GM21528 (cell line): Measurements from ENCODE around the gene SNRNP48.

Experiments used
- ATAC-seq: cut with Tn5 transposase; IDR thresholded peaks from one replicate; pipeline ENCODE4 v1.9.1; 2021; ENCODE audit warnings: mild to moderate bottlenecking, moderate library complexity; ENCODE audit not compliant: unreplicated experiment, low FRiP score

Gene SNRNP48

DNA sequence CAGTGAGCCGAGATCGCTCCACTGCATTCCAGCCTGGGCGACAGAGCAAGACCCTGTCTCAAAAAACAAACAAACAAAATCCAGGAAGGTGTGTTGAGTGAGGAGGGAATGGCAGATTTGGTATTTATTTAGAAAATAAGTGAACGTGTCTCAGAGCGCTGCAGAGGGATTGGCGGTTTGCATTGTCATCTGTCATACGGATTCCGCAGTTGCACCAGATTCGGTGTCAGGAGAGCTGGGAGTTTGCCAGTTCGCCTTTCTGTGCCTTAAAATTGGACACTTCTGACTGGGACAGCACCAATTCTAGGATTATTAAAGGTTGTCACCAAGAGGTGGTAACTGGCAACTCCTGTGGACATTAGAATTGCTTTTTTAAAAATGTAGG, 912 bp downstream of the SNRNP48 start:
- ATAC-seq, result no peak

DNA sequence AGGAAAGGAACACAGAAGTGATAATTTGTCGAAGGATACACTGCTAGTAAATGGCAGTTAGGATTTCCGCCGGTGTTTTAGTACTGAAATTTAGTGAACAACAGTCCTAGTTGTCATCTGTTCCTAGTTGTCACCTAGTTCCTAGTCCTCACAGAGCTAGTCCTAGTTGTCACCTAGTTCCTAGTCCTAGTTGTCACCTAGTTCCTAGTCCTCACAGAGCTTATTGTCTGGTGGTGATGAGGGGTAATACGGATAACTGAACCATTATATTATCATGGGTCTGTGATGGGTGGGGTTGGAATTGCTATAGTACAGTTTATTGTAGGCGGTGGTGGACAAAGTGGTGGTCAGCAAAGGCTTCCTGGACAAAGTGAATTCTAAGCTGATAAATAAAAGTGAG, 1.8 kb downstream of the SNRNP48 start:
- ATAC-seq, result no peak

DNA sequence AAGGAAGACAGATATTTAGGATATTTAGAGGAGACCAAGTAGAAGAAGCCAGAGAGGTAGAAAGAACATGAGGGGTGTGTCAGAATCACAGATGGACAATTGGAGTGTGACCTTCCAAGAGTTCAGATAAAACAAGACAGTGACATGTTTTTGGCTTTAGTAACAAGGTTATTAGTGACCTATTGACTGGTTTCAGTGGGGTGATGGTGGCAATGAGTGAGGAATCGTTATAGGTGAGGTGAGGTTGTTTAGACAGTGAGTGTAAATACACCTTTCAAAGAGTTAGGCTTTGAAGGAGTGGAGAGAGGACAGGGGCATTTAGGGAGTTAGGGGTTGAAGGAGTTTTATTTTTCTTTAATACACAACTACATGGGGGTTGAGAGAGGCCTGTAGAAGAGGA, 3.2 kb downstream of the SNRNP48 start:
- ATAC-seq, result no peak

DNA sequence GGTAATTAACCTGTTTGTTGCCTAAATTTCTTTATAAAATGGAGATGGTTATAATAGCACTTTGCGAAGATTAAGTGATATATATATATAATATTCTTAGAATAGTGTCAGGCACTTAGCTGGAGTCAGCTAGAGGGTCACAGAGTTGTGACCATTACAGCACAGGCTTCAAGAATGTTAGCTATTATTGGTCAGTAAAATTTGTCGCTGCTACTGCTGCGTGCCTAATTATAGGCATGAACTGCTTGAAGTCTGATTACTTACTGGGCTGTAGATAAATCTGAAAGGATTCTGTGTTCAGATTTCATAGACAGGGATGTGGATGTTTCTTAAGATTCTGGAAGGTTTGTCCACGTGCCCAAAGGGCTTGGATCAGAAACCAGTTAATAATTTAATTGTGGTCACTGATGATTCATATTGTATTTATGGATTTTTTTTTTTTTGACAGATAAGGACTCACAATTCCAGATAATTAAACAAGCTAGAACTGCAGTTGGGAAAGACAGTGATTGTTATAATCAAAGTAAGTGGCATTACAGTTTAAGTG, 4.7 kb downstream of the SNRNP48 start:
- ATAC-seq, result no peak

DNA sequence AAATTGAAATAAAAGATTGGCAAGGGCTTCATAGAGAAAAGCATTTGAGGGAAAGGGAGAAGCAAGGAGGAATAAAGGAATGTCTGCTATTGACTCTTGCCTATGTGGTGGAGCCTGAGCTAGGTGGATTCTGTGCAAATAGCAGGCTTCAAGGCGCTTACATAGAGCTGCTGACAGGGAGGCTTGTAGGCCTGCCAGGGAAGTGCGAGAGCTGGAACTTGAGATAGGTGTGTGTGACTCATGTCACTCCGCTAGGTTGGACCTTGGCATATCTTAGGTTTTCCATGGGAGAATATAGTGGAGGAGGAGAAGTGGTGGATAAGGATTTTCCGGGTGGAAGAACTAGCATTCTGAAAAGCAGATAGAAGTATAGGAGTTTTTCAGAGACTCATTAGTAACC, 14.0 kb downstream of the SNRNP48 start:
- no peak for ATAC-seq

DNA sequence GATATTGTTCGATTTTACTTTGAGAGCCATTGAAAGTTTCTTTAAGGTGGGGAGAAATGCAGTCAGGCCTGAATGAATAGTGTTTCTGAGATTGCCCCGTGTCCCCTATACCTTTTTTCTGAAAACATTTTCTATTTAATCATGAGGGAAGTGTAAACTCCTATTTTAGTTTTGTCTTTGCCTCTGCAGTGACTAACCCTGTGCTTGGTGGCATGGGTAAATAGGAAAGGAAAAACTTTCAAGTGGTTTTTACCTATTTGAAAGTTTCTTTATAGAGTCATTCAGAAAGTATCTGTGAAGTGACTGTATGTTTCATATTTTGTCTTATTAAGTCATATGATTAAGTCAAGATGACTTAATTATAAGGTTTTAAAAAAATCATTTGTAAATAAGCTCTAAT, 14.5 kb downstream of the SNRNP48 start:
- no peak for ATAC-seq

DNA sequence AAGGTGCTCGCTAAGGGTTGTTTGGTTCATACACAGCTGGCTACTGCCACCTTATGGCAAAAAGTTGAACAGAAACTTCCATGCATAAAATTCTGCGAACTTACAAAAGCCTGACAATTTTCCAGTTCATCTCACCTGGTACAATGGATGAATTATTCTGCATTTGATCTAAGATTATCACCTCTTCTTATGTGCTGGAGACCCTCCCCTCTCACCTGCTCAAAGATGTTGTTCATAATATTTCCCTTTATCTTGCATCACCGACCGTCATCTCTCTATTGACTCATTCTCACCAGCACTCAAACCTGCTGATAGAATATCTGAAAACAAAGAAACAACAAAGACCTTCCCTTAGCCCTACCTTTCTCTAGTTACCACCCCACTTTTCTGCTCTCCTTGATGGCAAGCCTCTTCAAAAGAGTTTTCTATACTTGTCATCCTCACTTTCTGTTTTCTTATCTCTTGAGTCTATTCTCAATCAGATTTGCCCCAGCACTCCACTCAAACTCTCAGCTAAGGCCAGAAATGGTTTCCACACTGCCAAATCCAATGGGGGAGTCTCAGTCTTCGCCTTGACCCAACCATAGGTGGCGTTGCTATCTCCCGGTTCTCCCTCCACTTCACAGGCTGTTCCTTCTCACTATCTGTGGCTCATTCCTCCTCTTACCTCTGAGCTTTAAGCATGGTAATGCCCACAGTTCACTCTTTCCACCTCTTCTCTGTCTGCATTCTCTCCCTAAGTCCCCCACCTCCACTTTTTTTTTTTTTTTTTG, 25.8 kb downstream of the SNRNP48 start:
- ATAC-seq, result no peak

DNA sequence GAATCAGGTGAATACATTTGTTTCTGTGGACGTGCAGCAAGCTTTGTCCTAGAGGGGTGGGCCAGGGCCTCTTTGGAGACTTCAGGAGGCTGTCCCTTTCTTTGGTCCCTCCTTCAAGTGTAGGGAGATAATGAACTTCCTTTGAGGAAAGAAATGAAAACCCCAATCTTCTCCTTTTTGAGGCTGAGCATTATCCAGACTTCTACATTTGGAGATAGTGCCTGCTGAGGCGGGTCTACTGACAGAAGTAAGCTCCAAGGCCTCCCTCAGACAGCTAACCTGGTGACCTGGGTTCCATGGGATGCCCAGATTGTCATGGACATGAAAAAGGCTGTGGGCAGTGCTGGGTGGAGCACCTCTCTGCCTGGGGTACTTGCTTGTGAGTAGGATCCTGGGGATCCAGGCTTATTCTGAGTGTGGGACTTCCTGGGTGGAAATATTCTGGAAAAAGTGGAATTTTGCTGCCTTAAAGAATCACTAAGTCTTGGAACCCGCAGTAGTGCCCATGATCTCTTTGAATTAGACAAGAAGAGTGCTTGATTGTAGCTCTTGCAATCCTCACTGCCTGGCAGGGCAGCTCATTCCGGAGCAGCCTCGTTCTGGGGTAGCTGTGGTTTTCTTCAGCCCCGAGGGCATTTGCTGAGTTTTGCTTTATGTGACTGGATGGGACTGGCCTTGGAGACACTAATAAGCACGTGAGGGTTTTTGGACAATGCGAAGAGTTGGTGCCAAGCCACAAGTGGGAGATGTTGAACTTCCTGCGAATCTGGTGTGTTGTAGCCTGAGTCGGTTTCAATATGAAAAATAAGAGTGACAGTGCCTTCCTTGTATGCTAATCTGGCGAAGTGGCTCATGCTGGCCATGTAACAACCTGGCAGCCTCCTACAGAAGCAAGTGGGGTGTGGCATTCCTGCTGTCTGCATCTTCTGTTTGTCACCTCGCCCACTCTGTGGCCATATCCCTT, 28.1 kb downstream of the SNRNP48 start:
- no peak for ATAC-seq

DNA sequence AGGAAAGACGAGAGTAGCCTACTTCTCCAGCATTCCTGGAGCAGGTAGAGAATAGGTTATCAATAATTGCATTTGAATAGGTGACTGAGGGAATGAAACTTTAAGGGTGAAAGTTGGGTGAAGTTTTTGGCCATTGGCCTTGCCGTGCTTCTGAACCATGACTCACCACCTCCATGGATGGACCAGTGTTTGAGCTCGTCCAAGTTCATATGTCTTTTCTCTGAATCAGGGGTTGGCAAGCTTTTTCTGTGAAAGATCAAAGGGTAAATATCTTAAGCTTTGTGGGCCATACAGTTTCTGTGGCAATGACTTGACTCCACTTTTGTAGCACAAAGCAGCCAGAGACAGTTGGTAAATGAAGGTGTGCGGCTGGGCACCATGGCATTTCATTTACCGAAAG, 31.8 kb downstream of the SNRNP48 start:
- ATAC-seq, result no peak

DNA sequence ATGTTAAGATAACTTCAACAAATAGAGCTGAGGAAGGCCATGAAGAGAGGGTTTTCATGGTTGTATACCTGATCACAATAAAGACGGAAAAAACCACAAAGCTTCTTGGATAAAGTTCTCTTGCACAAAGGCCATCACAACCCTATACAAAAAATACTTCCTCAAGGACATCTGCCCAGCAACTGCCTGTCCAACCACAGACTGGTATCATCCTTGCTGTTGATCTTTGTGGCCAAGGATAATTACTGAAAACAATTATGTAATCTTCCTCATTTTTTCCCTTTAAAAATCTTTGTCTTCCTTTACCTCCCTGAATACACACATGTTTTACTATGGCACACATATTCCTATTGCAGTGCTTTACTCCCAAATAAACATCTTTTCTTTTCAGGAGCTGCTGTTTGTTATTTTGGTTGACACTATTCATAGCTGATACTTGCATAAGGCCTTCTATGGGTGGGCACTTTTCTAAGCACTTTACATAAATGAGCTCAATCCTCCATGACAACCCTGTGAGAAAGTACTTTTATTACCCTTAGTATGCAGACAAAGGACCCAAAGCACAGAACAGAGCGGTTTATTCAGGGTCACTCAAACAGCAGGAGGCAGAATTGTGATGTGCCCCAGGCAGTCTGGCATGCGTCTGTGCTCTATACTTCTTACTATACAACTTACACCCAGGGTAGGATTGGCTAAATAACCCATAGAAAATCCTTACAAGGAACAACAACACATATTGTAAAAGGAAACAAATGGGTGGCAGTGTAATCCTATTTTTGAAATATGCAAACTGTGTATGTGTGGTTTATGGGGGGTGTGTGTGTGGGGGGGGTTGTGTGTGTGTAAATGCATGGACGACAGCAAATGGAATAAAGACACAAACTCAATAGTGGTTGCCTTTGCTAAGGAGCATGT, 35.1 kb downstream of the SNRNP48 start:
- ATAC-seq, result no peak

DNA sequence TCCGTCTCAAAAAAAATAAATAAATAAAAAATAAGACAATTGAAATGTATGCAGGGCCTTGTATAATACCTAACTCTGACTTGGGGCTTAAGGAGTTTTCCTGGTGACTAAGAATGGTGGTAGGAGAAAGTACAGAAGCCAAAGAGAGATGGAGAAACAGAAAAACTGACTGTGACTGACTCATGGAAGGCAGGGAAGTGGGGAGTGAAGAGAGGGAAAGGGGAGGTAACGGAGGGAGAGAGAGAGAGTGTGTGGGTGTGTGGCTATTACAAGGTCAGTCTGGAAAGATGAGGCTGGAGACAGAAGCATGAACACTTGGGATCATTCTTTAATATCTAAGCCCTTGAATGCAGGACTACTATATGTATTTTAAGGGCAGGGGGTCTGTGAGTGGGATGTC, 38.5 kb downstream of the SNRNP48 start:
- no peak for ATAC-seq

DNA sequence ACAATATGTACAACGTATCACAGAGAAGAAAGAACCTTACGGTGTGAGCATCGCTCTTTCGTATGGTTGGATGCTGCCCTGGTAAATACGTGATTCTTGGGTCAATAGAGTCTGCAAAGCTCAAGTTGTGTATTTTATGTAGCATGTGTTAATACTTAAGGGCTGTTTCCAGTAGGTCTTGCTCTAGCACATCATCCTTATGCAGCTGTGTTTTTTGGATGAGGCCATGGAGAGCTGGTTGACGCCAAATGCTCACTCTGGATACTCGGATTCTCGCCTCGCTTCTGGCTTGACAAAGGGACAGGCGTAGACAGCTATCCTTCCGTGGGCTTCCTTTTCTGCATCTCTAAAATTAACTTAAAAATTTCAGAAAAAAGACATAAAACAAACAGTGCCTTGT, 38.9 kb downstream of the SNRNP48 start:
- ATAC-seq, result no peak

DNA sequence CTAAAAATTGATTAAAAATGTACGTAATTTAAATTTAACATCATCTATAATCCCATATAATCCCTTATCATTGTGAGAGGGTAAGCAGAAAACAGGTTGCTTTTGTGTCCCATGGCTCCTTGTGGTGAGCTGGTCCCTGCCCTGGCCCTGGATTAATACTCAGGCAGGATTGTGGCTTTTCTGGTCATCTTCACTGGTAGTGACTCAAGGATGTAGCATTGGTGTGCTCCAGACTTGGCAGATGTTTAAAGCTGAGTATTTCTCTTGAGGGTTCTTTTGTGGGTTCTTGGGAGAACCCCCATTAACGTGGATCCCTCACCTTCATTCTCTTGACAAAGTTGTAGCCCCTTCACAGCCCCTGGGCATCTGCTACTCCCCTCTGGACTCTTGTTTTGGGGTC, 39.3 kb downstream of the SNRNP48 start:
- ATAC-seq, result no peak

DNA sequence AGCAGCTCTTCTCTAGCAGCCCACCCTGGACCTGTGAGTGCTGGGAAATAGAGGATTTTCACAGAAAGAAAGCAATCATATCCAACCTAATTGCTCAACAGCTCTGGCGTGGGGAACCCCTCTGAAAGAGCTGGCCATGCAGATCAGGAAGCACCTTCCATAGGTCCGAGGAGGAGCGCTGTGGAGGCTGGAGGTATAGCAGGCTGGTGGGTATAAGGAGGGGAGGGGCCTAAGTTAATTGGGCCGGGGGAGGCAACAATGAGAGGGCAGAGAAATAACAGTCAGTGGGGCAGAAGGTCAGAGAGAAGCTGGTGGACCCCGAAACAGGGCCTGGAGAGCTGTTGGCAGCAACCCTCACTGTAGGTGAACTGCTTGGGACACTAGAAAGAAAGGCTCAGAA, 40.8 kb downstream of the SNRNP48 start:
- no peak for ATAC-seq

DNA sequence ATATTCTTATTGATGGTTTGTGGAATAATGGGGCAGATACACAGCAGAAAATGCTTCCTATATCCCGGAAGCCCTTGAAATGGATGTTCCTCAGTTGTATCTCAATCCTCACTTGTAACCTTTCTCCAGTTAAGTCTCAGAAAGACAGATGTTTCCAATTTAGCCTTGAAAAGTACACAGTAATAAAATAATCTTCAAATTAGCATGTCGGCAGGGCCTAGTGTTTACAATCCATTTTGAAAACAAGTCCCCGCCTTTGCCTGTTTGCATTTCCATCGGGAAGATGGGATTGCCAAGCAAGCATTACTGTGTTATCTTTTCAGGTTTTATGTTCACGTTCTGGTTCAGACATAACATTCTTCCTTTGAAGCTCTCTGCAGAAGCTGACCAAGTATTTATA, 41.5 kb downstream of the SNRNP48 start:
- no peak for ATAC-seq

DNA sequence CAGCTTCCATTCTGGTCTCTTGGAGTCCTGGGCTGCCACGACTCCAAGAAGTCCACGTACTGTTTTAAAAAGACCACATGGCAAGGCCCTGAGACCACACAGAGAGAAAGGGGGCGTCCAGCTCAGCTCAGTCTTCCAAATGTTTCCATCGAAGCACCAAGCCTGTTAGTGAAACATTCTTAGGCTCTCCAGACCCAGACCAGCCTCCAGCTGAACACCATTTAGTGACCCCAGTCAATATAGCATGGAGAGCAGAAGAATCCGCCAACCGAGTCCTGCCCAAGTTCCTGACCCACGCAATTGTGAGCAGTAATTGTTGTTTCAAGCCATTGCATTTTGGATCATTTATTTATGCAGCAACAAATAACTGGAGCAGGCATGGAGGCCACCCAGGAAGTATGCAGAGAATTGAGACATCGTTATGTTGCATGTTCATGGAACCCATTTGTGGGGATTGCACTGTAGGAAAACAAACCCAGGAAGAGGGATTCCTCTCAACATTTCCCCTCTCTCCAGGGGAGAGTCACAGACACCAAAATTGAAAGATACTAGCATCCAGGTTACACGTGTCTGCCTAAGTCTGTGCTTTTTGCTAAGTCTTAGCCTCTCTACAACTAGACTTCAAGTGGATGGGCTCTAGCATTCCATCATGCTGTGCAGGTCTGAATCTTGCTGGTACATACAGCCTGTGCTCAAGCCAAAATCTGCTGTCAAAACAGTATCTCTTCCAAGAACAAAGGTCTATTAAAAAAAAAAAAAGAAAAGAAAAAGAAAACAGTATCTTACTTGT, 42.7 kb downstream of the SNRNP48 start:
- no peak for ATAC-seq

DNA sequence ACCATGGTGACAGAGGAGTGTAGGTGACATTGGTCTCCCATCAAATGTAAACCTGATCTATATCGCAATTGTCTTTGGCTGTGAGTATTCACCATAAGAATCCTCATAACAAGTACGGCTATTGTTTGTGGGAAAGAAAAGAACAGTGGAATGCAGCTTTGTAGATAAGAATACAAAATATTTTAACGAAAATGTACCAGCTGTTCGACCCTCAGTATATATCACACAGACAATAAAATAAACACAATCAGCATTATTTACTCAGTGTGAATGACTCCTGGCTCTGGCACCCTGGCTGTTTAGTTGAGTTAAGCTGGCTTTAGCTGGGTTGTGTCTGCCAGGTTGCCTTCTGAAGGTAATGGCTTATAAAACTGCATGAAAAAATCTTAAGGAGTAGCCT, 43.4 kb downstream of the SNRNP48 start:
- ATAC-seq, result no peak

DNA sequence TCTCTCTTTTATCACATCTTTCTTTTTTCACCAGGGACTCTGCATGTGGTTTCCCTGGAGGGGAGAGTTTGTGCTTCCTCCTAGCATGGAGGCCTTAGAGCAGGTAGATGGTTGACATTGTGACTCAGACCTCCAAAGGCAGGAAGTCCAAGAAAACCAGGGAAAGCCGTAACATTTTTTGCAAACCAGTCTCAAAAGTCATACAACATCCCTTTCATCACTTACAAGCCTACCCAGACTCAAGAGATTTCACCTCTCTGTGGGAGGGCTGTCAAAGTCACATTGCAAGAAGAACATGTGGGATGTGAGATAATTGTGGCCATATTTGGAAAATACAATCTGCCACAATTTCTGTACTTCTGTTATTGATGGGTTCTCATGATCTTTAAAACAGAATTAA, 46.2 kb downstream of the SNRNP48 start:
- no peak for ATAC-seq

DNA sequence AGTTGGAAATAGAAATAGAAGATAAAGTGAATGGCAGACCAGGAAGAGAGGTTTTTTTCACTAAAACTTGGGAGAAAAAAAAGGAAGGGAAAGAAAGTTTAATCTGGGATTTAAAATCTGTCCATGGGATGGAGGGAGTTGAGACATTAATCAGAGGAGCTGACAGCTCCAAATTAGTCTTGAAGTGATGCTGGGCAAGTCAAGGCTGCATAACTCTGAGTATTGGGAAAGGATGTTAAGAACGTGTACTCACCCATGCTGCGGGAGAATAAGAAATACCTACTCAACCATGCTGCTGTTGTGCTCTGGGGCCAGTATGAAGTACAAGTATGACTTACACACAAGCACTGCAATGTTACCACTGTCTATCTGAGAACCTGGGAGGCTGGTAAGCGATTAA, 47.5 kb downstream of the SNRNP48 start:
- no peak for ATAC-seq

DNA sequence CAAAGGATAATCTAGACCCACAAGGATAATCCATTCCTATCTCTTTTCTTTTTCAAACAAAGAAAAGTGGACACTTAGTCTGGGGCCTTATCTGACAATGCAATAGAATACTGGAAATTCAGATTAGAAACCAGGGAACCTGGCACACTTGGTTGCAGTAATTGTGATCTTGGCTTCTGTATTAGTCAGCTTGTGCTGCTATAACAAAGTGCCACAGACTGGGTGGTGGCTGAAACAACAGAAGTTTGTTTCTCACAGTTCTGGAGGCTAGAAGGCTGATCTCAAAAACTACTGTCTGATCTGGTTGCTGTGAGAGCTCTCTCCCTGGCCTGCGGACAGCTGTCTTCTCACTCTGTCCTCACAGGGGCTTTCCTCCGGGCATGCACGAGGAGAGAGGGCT, 49.4 kb downstream of the SNRNP48 start:
- no peak for ATAC-seq
